ENCODE measurements around the gene DENND4C.
"Not testable (repeated sequence)": the region's sequence is repeated elsewhere in the genome, so short reads cannot be mapped to it uniquely, and the experiment has no call there.

Gene DENND4C

GRCh38 chr9:19252174-19252884, 21.8 kb downstream of the DENND4C start:
- Histone ChIP-seq H3K4me3 (ENCODE audit: low read depth in 1 of 2, low read length in 1 of 2) (no peak overlapping the region), H3K27me3 (no peaks in the 10 kb centered on the region), H3K36me3 (no peaks in the 10 kb centered on the region), H3K4me1 (ENCODE audit: control insufficient read depth in 1 of 2, insufficient read depth in 1 of 2, low read depth in 1 of 2, low read length in 1 of 2) (no peaks in the 10 kb centered on the region), H3K27ac (no peak overlapping the region), H3K9me3 (no peaks in the 10 kb centered on the region)
- TF ChIP-seq CTCF (IDR thresholded peaks at IDR 0.05) = no peak

GRCh38 chr9:19252885-19253219, 22.4 kb downstream of the DENND4C start:
- no peaks in the 10 kb centered on the region for H3K9me3 ChIP-seq
- no peaks in the 10 kb centered on the region for H3K27me3 ChIP-seq
- no peak overlapping the region for H3K4me3 ChIP-seq (ENCODE audit: low read depth in 1 of 2, low read length in 1 of 2)
- TF ChIP-seq CTCF (IDR thresholded peaks at IDR 0.05) = no peak
- no peaks in the 10 kb centered on the region for H3K36me3 ChIP-seq
- no peaks in the 10 kb centered on the region for H3K4me1 ChIP-seq (ENCODE audit: control insufficient read depth in 1 of 2, insufficient read depth in 1 of 2, low read depth in 1 of 2, low read length in 1 of 2)
- H3K27ac ChIP-seq = no peak overlapping the region

GRCh38 chr9:19255112-19255511, 24.6 kb downstream of the DENND4C start:
- Histone ChIP-seq H3K4me3 (ENCODE audit: low read depth in 1 of 2, low read length in 1 of 2) (no peak overlapping the region), H3K36me3 (no peaks in the 10 kb centered on the region), H3K27me3 (no peaks in the 10 kb centered on the region), H3K27ac (no peak overlapping the region), H3K9me3 (no peaks in the 10 kb centered on the region), H3K4me1 (ENCODE audit: control insufficient read depth in 1 of 2, insufficient read depth in 1 of 2, low read depth in 1 of 2, low read length in 1 of 2) (no peaks in the 10 kb centered on the region)
- no peak for TF ChIP-seq CTCF (IDR thresholded peaks at IDR 0.05)

- Histone ChIP-seq H3K9me3 (no peaks in the 10 kb centered on the region), H3K4me3 (ENCODE audit: low read depth in 1 of 2, low read length in 1 of 2) (no peak overlapping the region), H3K27me3 (no peaks in the 10 kb centered on the region), H3K27ac (no peak overlapping the region), H3K4me1 (ENCODE audit: control insufficient read depth in 1 of 2, insufficient read depth in 1 of 2, low read depth in 1 of 2, low read length in 1 of 2) (no peaks in the 10 kb centered on the region), H3K36me3 (no peaks in the 10 kb centered on the region)
- no peak for TF ChIP-seq CTCF (IDR thresholded peaks at IDR 0.05)
These were observed 25.3 kb downstream of the DENND4C start for GRCh38 chr9:19255821-19256220.

- H3K4me3 ChIP-seq (ENCODE audit: low read depth in 1 of 2, low read length in 1 of 2); H3K36me3 ChIP-seq; H3K4me1 ChIP-seq (ENCODE audit: control insufficient read depth in 1 of 2, insufficient read depth in 1 of 2, low read depth in 1 of 2, low read length in 1 of 2); H3K27me3 ChIP-seq; H3K27ac ChIP-seq; H3K9me3 ChIP-seq: not testable (repeated sequence)
These were observed 29.3 kb downstream of the DENND4C start for GRCh38 chr9:19259665-19260255.

GRCh38 chr9:19265602-19266001, 35.1 kb downstream of the DENND4C start:
- not testable (repeated sequence) for H3K27me3 ChIP-seq; H3K4me1 ChIP-seq (ENCODE audit: control insufficient read depth in 1 of 2, insufficient read depth in 1 of 2, low read depth in 1 of 2, low read length in 1 of 2); H3K27ac ChIP-seq

GRCh38 chr9:19266778-19267384, 36.4 kb downstream of the DENND4C start:
- not testable (repeated sequence) for H3K27me3 ChIP-seq; H3K4me3 ChIP-seq (ENCODE audit: low read depth in 1 of 2, low read length in 1 of 2); H3K9me3 ChIP-seq; H3K36me3 ChIP-seq; H3K4me1 ChIP-seq (ENCODE audit: control insufficient read depth in 1 of 2, insufficient read depth in 1 of 2, low read depth in 1 of 2, low read length in 1 of 2); H3K27ac ChIP-seq

More at GRCh38 chr9:19265602-19266001, 35.1 kb downstream of the DENND4C start:
- H3K9me3 ChIP-seq; H3K4me3 ChIP-seq (ENCODE audit: low read depth in 1 of 2, low read length in 1 of 2); H3K36me3 ChIP-seq: not testable (repeated sequence)

Measured in neutrophil (primary cell).